Measurements from ENCODE around the gene PTCH2. TPM values are rescaled to one million over a fixed set of nuclear protein-coding genes. Genes with fewer than 3 reads are reported as not detected.

PTCH2 gene
- total RNA-seq, 4 donors from 2014 or later: 6.6 to 13.4 (median 9.9) TPM

- Histone ChIP-seq H3K9me3 (no peaks in the 10 kb centered on the region), H3K36me3 (peaks cover 0 to 33% (median 6%) of the 10 kb centered on the region in 3 donors), H3K27me3 (no peaks in the 10 kb centered on the region), H3K27ac (peak within 1 kb of the TSS; percentile 97 to 100 (median 100)), H3K4me1 (peaks cover 0 to 89% (median 67%) of the 10 kb centered on the region in 4 donors), H3K4me3 (peak within 1 kb of the TSS; percentile 25 to 49 (median 33))
- TF ChIP-seq CTCF (IDR thresholded peaks at IDR 0.05) (no peak), POLR2A (IDR thresholded peaks at IDR 0.05) (peak; percentile 15 to 68), EP300 (IDR thresholded peaks at IDR 0.05) (peak; percentile 1 to 19)
- peak; percentile 74 to 79 for DNase-seq (ENCODE audit: low spot score in 2 of 2)
- WGBS, 2 donors: 8 to 16% methylated on average over 23 of the region's 23 CpGs
Measured at GRCh38 chr1:44808063-44808937, 34.8 kb downstream of the PTCH2 start, which contains the start of gene BTBD19. BTBD19 (plus strand) TSS chr1:44808523; CDS start chr1:44808821, 298 bp downstream.

- peak overlapping the region in 3 of 4 donors; percentile 24 to 49 (median 35) for H3K4me3 ChIP-seq
- peaks cover 0 to 41% (median 6%) of the 10 kb centered on the region in 3 donors for H3K36me3 ChIP-seq
- DNase-seq (ENCODE audit: low spot score in 2 of 2): peak; percentile 97
- H3K27me3 ChIP-seq: no peaks in the 10 kb centered on the region
- 0 to 3% methylated on average over 5 to 16 of the region's 16 CpGs for WGBS, 2 donors
- no peaks in the 10 kb centered on the region for H3K9me3 ChIP-seq
- peaks cover 0 to 89% (median 64%) of the 10 kb centered on the region in 4 donors for H3K4me1 ChIP-seq
- TF ChIP-seq POLR2A (IDR thresholded peaks at IDR 0.05): no peak
- TF ChIP-seq EP300 (IDR thresholded peaks at IDR 0.05): peak; percentile 77 to 96
- peak in 2 of 5 experiments; percentile 27 to 44 for TF ChIP-seq CTCF (IDR thresholded peaks at IDR 0.05)
- H3K27ac ChIP-seq: peak overlapping the region; percentile 97 to 100 (median 100)
Measured at GRCh38 chr1:44807364-44808062, 35.5 kb downstream of the PTCH2 start.

GRCh38 chr1:44806704-44807363 is 36.2 kb downstream of the PTCH2 start, which contains the start of gene DYNLT4:
DYNLT4 (minus strand) TSS chr1:44807351; CDS start chr1:44806668, 683 bp downstream.
- H3K9me3 ChIP-seq: no peaks in the 10 kb centered on the region
- 47 to 56% methylated on average over 7 of the region's 7 CpGs for WGBS, 2 donors
- TF ChIP-seq POLR2A (IDR thresholded peaks at IDR 0.05): peak in 1 of 2 donors; percentile 45
- TF ChIP-seq CTCF (IDR thresholded peaks at IDR 0.05): no peak
- TF ChIP-seq EP300 (IDR thresholded peaks at IDR 0.05): no peak
- H3K4me1 ChIP-seq: peaks cover 0 to 89% (median 66%) of the 10 kb centered on the region in 4 donors
- peak within 1 kb of the TSS; percentile 97 to 100 (median 100) for H3K27ac ChIP-seq
- peaks cover 0 to 45% (median 6%) of the 10 kb centered on the region in 3 donors for H3K36me3 ChIP-seq
- H3K27me3 ChIP-seq: no peaks in the 10 kb centered on the region
- peak within 1 kb of the TSS; percentile 24 to 49 (median 30) for H3K4me3 ChIP-seq
- DNase-seq (ENCODE audit: low spot score in 2 of 2): no peak

- WGBS, 2 donors: 89 to 94% methylated on average over 57 to 59 of the region's 70 CpGs
- Histone ChIP-seq H3K4me1 (peaks cover 0 to 89% (median 66%) of the 10 kb centered on the region in 4 donors), H3K36me3 (peaks cover 0 to 45% (median 6%) of the 10 kb centered on the region in 3 donors), H3K9me3 (no peaks in the 10 kb centered on the region), H3K27ac (peak overlapping the region; percentile 97 to 100 (median 100)), H3K4me3 (no peak overlapping the region), H3K27me3 (no peaks in the 10 kb centered on the region)
- DNase-seq (ENCODE audit: low spot score in 2 of 2): no peak
- TF ChIP-seq POLR2A (IDR thresholded peaks at IDR 0.05): no peak
- TF ChIP-seq EP300 (IDR thresholded peaks at IDR 0.05): no peak
- no peak for TF ChIP-seq CTCF (IDR thresholded peaks at IDR 0.05)
Measured at GRCh38 chr1:44806025-44806703, 36.9 kb downstream of the PTCH2 start.

Measured in tibial nerve (tissue), 4 donors.